ENCODE results near the gene PPP1R10.
A peak's percentile ranks its signal among the peaks of the same experiment; 100 is the strongest.

The PPP1R10 gene

GRCh38 chr6:30619561-30619960 lies 2.5 kb upstream of the PPP1R10 start:
- no peak for DNase-seq (ENCODE audit: low read depth)

DNA sequence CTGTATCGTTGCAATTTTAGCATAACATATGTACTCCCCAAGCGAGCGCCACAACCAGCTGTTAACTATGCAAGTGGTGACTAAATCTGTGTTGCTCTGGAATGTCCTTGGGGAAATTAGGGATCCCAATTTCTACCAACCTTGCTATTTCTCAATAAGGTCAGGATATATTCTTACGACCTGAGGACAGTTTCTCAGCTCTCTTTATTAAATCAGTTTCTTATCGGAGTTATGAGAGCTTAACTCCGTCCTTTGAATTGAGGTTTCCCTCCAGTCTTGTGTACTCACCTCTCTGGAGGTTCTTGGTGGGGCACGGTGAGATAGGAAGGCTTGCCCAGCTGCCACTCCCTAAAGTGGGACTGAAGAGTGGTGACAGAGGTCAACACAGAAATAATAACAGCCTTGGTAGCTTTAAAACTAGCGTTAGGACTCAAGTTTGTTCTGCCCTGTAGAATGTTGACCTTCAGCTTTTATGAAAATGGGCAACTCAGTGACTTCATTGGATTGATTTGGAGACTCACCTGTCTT lies 1.3 kb upstream of the PPP1R10 start:
- DNase-seq (ENCODE audit: low read depth), result no peak

DNA sequence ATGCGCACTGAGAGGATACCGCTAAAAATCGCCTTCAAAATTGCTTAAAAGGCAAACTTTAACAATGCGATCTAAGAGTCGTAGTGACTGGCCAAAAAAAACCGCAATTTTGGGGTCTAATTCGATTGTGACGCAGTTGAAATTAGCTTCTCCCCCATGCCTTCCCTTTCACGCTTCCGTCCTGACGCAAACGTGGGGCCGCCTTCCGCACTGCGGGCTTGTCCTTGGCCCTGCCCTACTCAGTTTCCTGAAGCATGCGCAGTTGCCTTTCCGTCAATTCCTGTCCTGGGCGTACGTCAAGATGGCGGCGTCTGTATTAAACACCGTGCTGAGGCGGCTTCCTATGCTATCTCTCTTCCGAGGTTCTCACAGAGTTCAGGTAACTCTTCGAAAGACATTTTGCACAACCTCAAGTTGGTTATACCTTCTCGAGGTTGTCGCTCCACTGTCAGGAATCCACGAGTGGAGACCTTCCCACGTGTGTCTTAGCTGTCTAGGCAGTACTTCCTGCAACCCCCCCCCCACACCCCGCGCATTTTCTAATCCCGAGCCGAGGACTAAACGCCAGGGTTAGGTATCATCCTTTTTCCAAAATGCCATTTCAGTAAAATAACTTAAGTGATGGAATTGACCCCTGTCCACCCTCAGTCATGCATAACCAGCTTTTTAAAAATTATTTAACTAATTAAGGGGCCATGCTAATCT lies 674 bp upstream of the PPP1R10 start, which contains the start of gene MRPS18B:
MRPS18B (plus strand) TSS at position 276 of the 705 bp plus-strand sequence; CDS start at position 302, 26 bp downstream.
- peak; percentile 98 for DNase-seq (ENCODE audit: low read depth)

GRCh38 chr6:30615958-30616810 lies 859 bp downstream of the PPP1R10 start:
- no peak for DNase-seq (ENCODE audit: low read depth)

- DNase-seq (ENCODE audit: low read depth), result peak; percentile 70
Observed at GRCh38 chr6:30615219-30615957, 1.7 kb downstream of the PPP1R10 start.

GRCh38 chr6:30614843-30615218 lies 2.2 kb downstream of the PPP1R10 start:
- DNase-seq (ENCODE audit: low read depth), result peak; percentile 94

- no peak for DNase-seq (ENCODE audit: low read depth)
Observed at GRCh38 chr6:30614044-30614842, 2.8 kb downstream of the PPP1R10 start.

GRCh38 chr6:30613251-30614043 lies 3.6 kb downstream of the PPP1R10 start:
- no peak for DNase-seq (ENCODE audit: low read depth)

DNA sequence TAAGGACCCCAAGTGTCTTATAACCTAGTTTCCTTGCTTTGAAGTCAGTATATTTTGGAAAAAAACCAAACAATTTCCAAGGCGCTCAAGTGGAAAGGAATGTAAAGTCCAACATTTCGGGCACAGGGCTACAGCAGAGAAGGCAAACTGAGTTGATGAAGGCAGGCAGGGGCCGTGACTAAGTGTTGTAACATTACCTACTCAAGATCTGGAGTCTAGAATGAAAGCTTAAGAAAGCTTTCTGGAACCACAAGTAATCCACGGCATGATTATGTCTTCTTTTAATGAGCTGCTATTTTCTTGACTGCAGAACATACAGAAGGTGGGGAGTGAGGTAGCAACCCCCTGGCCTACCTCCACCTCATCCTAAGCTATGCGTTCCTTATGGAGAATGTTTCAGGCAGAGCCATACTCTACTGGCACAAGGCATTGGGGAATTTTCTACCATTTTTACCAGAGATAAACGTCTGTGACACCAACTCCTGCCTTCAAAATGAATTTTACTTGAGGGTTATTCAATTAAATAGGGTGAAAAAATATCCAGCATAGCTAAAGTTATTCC lies 4.3 kb downstream of the PPP1R10 start:
- no peak for DNase-seq (ENCODE audit: low read depth)

DNA sequence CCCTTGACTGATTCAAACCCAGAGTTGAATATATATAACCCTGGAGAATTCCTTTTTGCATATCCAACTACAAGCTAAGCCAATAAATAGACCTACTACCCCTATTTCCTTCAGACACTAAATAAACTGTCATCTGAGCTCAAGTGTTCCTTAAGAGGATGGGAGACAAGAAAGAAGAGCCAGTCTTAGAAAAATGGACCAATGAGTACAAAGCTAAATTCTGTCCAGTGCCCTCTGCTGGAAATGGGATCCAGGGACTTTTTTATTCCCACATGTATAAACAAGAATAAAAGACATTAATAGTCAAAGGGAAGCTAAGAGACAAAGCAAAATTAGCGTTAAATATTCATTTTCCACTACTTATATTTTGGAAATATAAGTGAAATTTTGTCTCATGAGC lies 4.8 kb downstream of the PPP1R10 start:
- DNase-seq (ENCODE audit: low read depth), result no peak

GRCh38 chr6:30611856-30612194 lies 5.2 kb downstream of the PPP1R10 start:
- DNase-seq (ENCODE audit: low read depth), result no peak

DNA sequence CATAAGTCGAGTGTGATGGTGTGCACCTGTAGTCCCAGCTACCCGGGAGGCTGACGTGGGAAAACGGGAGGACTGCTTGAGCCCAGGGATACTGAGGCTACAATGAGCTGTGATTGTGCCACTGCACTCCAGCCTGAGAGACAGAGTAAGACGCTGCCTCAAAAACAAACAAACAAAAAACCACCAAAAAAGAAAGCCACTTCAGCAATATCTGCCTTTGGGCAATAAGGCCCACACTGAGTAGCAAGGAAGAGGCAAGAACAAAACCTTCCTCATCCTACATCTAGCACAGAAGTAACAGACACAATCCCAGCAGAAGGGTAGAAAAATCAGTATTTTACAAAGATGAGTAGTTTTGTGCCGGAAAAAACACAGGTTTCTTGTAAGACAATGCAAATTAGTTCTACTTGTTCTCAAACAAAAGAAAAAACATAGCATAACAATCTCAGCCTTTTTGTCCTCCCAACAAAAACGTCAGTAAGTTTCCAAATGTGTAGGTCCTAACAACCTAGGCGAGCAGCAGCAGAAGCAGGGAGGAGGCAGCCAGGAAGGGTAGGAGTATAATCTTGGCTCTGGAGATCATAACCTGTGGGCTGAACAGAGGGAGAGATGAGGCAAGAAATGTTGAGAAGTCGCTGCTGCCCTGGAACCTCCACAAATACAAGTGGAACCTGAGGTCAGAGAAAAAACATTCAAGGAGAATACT lies 5.7 kb downstream of the PPP1R10 start:
- DNase-seq (ENCODE audit: low read depth), result no peak

- no peak for DNase-seq (ENCODE audit: low read depth)
Observed at GRCh38 chr6:30610065-30610464, 7.0 kb downstream of the PPP1R10 start.

DNA sequence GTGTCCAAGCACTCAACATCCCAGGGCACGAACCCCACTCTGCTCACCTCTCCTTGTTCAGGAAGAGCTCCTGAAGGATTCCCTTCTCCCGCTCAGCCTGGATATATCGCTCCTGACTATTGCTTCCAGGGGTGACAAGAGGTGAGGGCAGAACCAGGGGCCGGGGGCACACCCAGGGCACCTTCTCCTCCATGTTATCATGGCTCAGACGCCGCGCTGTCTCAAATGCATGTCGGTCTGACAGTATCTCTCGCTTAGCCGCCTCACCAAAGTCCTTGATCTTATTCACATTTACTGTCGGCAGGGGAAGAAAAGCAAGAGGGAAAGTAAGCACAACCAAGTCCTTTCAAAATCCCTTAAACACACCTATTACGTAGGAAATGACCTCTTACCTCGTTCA lies 13.1 kb downstream of the PPP1R10 start:
- no peak for DNase-seq (ENCODE audit: low read depth)

- no peak for DNase-seq (ENCODE audit: low read depth)
Observed at GRCh38 chr6:30601815-30602641, 15.0 kb downstream of the PPP1R10 start.

- no peak for DNase-seq (ENCODE audit: low read depth)
Observed at GRCh38 chr6:30601436-30601814, 15.6 kb downstream of the PPP1R10 start.

DNA sequence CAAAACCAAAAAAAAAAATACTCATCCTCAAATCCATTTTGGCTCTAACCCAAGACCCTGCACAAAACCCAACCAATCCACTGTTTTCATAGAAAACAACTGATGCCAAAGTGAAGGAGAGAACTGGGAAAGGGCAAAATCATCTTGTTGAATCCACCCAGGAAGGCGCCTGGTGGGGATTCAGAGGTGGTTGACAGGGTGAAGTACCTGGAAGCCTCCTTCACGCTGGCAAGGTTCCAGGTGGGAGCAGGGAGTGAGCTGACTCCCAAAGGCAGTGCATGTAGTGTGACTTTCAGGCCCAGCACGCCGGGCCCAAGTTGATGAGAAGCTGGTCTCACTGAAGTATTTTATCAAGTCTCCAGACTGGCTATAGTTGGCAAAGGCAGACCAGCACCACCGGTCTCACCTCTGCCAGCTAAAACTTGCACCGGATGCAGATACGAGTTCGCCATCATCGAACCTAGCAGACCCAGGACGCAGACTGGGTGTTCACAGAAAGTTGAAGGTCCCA lies 16.5 kb downstream of the PPP1R10 start:
- no peak for DNase-seq (ENCODE audit: low read depth)

GRCh38 chr6:30599625-30600324 lies 17.3 kb downstream of the PPP1R10 start:
- DNase-seq (ENCODE audit: low read depth), result no peak

Data from HS-5 (cell line).